Measurements from ENCODE around the gene RTN1.
"Not testable (repeated sequence)": the region's sequence is repeated elsewhere in the genome, so short reads cannot be mapped to it uniquely, and the experiment has no call there.

RTN1 gene

GRCh38 chr14:59698793-59699192 lies 171.8 kb downstream of the RTN1 start:
- no peak for DNase-seq

GRCh38 chr14:59695198-59695597 lies 175.4 kb downstream of the RTN1 start:
- DNase-seq = no peak

- DNase-seq = no peak
These were observed 179.3 kb downstream of the RTN1 start for GRCh38 chr14:59691266-59691665.

GRCh38 chr14:59690426-59690825 lies 180.2 kb downstream of the RTN1 start:
- no peak for DNase-seq

- DNase-seq = peak; percentile 74 to 81
These were observed 182.1 kb downstream of the RTN1 start for GRCh38 chr14:59688224-59689170.

- DNase-seq = no peak
These were observed 182.9 kb downstream of the RTN1 start for GRCh38 chr14:59687663-59688062.

- DNase-seq = peak in 1 of 2 experiments; percentile 19
These were observed 190.7 kb downstream of the RTN1 start for GRCh38 chr14:59679872-59680271.

GRCh38 chr14:59678352-59678751 lies 192.2 kb downstream of the RTN1 start:
- no peak for DNase-seq

GRCh38 chr14:59677771-59678231 lies 192.8 kb downstream of the RTN1 start:
- no peak for DNase-seq

GRCh38 chr14:59675394-59675793 lies 195.2 kb downstream of the RTN1 start:
- DNase-seq = no peak

- no peak for DNase-seq
These were observed 205.8 kb downstream of the RTN1 start for GRCh38 chr14:59664741-59665140.

- no peak for DNase-seq
These were observed 212.8 kb downstream of the RTN1 start for GRCh38 chr14:59657769-59658168.

GRCh38 chr14:59656473-59656872 lies 214.1 kb downstream of the RTN1 start:
- no peak for DNase-seq

- DNase-seq = not testable (repeated sequence)
These were observed 216.4 kb downstream of the RTN1 start for GRCh38 chr14:59654131-59654530.

GRCh38 chr14:59646832-59647231 lies 223.7 kb downstream of the RTN1 start:
- DNase-seq = not testable (repeated sequence)

- DNase-seq = no peak
These were observed 231.7 kb downstream of the RTN1 start for GRCh38 chr14:59638885-59639284.

- DNase-seq = no peak
These were observed 236.0 kb downstream of the RTN1 start for GRCh38 chr14:59634617-59635016.

GRCh38 chr14:59633486-59633885 lies 237.1 kb downstream of the RTN1 start:
- DNase-seq = no peak

- peak in 1 of 2 experiments; percentile 55 for DNase-seq
These were observed 238.2 kb downstream of the RTN1 start for GRCh38 chr14:59632381-59632780.

- peak; percentile 57 to 78 for DNase-seq
These were observed 239.3 kb downstream of the RTN1 start for GRCh38 chr14:59631237-59631636.

- DNase-seq = peak; percentile 56 to 83
These were observed 240.2 kb downstream of the RTN1 start for GRCh38 chr14:59630288-59630963.

GRCh38 chr14:59629444-59630287 lies 240.9 kb downstream of the RTN1 start:
- peak; percentile 59 to 81 for DNase-seq

GRCh38 chr14:59627011-59627520 lies 243.5 kb downstream of the RTN1 start:
- no peak for DNase-seq

All from NCI-H524 (cell line).